Measurements from ENCODE around the gene NCK2. TPM values are rescaled to one million over a fixed set of nuclear protein-coding genes. Genes with fewer than 3 reads are reported as not detected.

NCK2 gene
- total and polyA plus RNA-seq, 2 donors from 2014 or later = 22.8 to 52.9 TPM

DNA sequence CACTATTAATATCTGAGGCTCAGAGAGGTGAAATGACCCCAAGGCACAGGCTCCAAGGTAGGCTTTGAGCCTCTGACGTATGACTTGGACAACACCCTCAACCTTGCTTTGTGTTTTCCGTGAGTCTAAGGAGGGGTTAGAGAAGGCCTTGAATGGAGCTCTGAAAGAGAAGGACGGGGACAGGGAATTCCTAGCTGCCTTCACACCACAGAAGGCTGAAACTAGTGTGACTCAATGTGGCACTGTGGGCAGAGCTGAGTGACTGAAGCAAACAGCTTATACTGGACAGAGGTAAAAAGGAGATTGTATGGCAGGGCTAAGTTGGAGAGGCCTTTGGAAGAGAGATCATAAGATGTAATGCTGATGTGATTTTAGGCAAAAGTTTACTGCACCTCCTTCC, 3.5 kb upstream of the NCK2 start:
- Histone ChIP-seq H3K9ac (ENCODE audit: low read length in 3 of 3) (no peak overlapping the region), H3K4me3 (ENCODE audit: low read length in 3 of 3) (no peak overlapping the region), H3K27me3 (ENCODE audit: control insufficient read depth, insufficient read depth, low read length) (no peaks in the 10 kb centered on the region), H3K36me3 (ENCODE audit: control insufficient read depth in 2 of 3, insufficient read depth in 3 of 3, low read length in 3 of 3) (no peaks in the 10 kb centered on the region), H3K4me1 (ENCODE audit: control insufficient read depth in 2 of 3, insufficient read depth in 2 of 3, low read depth in 1 of 3, low read length in 3 of 3) (peaks cover 3 to 8% (median 4%) of the 10 kb centered on the region in 3 donors), H3K9me3 (ENCODE audit: control insufficient read depth in 2 of 3, insufficient read depth in 1 of 3, low read length in 3 of 3) (no peaks in the 10 kb centered on the region), H3K27ac (ENCODE audit: low read depth in 2 of 2, low read length in 2 of 2) (no peak overlapping the region)
- no peak for FAIRE-seq
- intact Hi-C loops (cut with DNase I) = no loop called here
- DNase-seq = no peak
- TF ChIP-seq, protein P1, sequence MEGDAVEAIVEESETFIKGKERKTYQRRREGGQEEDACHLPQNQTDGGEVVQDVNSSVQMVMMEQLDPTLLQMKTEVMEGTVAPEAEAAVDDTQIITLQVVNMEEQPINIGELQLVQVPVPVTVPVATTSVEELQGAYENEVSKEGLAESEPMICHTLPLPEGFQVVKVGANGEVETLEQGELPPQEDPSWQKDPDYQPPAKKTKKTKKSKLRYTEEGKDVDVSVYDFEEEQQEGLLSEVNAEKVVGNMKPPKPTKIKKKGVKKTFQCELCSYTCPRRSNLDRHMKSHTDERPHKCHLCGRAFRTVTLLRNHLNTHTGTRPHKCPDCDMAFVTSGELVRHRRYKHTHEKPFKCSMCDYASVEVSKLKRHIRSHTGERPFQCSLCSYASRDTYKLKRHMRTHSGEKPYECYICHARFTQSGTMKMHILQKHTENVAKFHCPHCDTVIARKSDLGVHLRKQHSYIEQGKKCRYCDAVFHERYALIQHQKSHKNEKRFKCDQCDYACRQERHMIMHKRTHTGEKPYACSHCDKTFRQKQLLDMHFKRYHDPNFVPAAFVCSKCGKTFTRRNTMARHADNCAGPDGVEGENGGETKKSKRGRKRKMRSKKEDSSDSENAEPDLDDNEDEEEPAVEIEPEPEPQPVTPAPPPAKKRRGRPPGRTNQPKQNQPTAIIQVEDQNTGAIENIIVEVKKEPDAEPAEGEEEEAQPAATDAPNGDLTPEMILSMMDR (IDR thresholded peaks at IDR 0.05; ENCODE audit: borderline replicate concordance, extremely low read depth, insufficient read depth) = no peak

DNA sequence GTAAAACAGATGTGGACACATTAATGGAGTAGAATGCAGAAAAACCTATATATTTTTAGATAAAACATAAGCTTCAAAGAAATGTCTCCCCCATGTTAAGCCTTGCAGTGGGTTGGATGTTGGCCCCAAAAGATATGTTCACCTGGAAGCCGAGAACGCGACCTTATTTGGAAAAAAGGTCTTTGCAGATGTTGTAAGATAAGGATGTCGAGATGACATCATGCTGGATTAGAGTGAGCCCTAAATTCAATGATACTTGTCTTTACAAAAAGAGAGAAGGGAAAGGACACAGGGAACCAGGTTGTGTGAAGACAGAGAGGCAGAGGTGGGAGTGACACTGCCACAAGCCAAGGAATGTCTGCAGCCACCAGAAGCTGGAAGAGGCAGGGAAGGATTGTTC, 3.1 kb upstream of the NCK2 start:
- Histone ChIP-seq H3K9me3 (ENCODE audit: control insufficient read depth in 2 of 3, insufficient read depth in 1 of 3, low read length in 3 of 3) (no peaks in the 10 kb centered on the region), H3K36me3 (ENCODE audit: control insufficient read depth in 2 of 3, insufficient read depth in 3 of 3, low read length in 3 of 3) (no peaks in the 10 kb centered on the region), H3K4me1 (ENCODE audit: control insufficient read depth in 2 of 3, insufficient read depth in 2 of 3, low read depth in 1 of 3, low read length in 3 of 3) (peaks cover 3 to 11% (median 8%) of the 10 kb centered on the region in 3 donors), H3K4me3 (ENCODE audit: low read length in 3 of 3) (no peak overlapping the region), H3K27ac (ENCODE audit: low read depth in 2 of 2, low read length in 2 of 2) (no peak overlapping the region), H3K27me3 (ENCODE audit: control insufficient read depth, insufficient read depth, low read length) (no peaks in the 10 kb centered on the region), H3K9ac (ENCODE audit: low read length in 3 of 3) (no peak overlapping the region)
- no peak for FAIRE-seq
- intact Hi-C loops (cut with DNase I) = no loop called here
- TF ChIP-seq, protein P1 (IDR thresholded peaks at IDR 0.05; ENCODE audit: borderline replicate concordance, extremely low read depth, insufficient read depth) = no peak
- no peak for DNase-seq

DNA sequence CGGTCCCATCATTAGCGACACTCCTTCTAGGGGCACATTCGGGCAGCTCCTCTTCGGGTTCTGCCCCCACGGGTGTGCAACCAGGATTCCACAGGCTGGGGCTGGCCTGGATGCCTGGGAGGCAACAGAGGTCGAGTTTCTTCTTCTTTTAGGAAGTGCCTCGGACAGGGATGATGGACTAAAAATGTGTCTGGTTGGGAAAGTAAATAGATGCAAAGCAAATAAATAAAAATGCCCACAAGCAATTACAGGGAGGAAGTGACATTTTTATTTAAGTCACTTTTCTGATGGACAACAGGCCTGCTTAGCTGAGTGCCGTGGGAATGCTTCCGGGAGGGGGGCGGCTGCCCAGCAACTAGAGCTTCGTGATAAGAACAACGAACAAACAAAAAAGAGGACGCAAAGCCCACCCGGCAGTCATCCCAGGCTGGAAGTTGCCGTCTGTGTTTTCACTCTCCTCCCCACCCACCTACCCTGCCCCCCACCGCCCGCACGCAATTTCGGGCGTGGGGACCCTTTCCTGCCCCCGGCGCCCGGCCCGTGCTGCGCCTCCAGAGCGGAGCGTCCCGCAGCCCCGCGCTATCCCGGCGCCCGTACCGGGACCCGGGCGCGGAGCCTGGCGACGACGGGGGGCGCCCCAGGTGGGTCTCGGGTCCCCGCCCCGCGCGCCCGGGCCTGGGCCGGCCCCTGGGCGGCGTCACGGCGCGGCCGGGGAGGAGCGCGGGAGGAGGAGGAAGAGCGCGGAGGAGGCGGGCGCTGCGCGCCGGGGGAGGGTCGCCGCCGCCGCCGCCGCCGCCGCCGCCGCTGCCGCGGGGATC, 412 bp upstream of the NCK2 start:
- Histone ChIP-seq H3K4me1 (ENCODE audit: control insufficient read depth in 2 of 3, insufficient read depth in 2 of 3, low read depth in 1 of 3, low read length in 3 of 3) (peaks cover 10 to 21% (median 18%) of the 10 kb centered on the region in 3 donors), H3K4me3 (ENCODE audit: low read length in 3 of 3) (peak overlapping the region; percentile 53 to 62 (median 53)), H3K9ac (ENCODE audit: low read length in 3 of 3) (peak overlapping the region; percentile 20 to 70 (median 30)), H3K27me3 (ENCODE audit: control insufficient read depth, insufficient read depth, low read length) (no peaks in the 10 kb centered on the region), H3K36me3 (ENCODE audit: control insufficient read depth in 2 of 3, insufficient read depth in 3 of 3, low read length in 3 of 3) (no peaks in the 10 kb centered on the region), H3K9me3 (ENCODE audit: control insufficient read depth in 2 of 3, insufficient read depth in 1 of 3, low read length in 3 of 3) (no peaks in the 10 kb centered on the region), H3K27ac (ENCODE audit: low read depth in 2 of 2, low read length in 2 of 2) (peak overlapping the region; percentile 72 to 74)
- FAIRE-seq = no peak
- DNase-seq = peak; percentile 74 to 91 (median 84)
- intact Hi-C loops (cut with DNase I) = no loop called here
- TF ChIP-seq, protein P1 (IDR thresholded peaks at IDR 0.05; ENCODE audit: borderline replicate concordance, extremely low read depth, insufficient read depth) = no peak

Data from kidney (tissue), 14 donors.